ENCODE data around the gene TMCO1.
"Not testable (repeated sequence)": the region's sequence is repeated elsewhere in the genome, so short reads cannot be mapped to it uniquely, and the experiment has no call there.

The TMCO1 gene

GRCh38 chr1:165759095-165759494 is 9.6 kb downstream of the TMCO1 start:
- H3K27ac ChIP-seq = no peak overlapping the region
- TF ChIP-seq POLR2AphosphoS5 (IDR thresholded peaks at IDR 0.05; ENCODE audit: borderline replicate concordance, low read depth, low read length) (no peak), EZH2 (IDR thresholded peaks at IDR 0.05) (no peak), FOXP2 (optimal IDR thresholded peaks at IDR 0.05; ENCODE audit: control extremely low read depth, extremely low read length, insufficient read depth) (no peak)
- no peaks in the 10 kb centered on the region for H3K9me3 ChIP-seq (ENCODE audit: low read depth, low read length)
- H3K36me3 ChIP-seq (ENCODE audit: insufficient read depth, low read length) = peaks cover 28% of the 10 kb centered on the region
- H3K4me3 ChIP-seq = no peak overlapping the region
- H3K9ac ChIP-seq (ENCODE audit: insufficient read length) = no peak overlapping the region
- DNase-seq (ENCODE audit: low read depth, low spot score) = no peak

- TF ChIP-seq POLR2AphosphoS5 (IDR thresholded peaks at IDR 0.05; ENCODE audit: borderline replicate concordance, low read depth, low read length) = no peak
- Histone ChIP-seq H3K4me3 (no peak overlapping the region), H3K36me3 (ENCODE audit: insufficient read depth, low read length) (peaks cover 33% of the 10 kb centered on the region), H3K9ac (ENCODE audit: insufficient read length) (no peak overlapping the region), H3K9me3 (ENCODE audit: low read depth, low read length) (no peaks in the 10 kb centered on the region), H3K27ac (no peak overlapping the region)
- DNase-seq (ENCODE audit: low read depth, low spot score) = no peak
Observed at GRCh38 chr1:165755393-165756010, 13.2 kb downstream of the TMCO1 start.

DNA sequence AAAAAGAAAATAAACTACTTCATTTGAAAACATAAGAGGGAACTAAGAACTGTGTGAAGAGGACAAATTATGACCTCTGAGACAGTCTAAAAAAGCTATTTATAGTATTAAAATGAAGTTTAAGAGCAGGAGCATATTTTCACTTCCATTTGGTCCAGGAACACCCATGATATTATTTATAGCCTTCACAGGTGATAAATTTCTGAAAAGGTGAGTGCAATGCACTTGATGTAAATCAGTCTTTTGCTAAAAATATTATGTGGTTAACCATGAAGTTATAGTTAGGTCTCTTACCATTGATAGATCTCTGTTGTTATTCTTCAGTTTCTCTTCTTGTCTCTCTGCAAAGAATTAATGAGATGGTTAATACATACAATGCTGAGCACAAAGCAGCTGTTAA is 14.7 kb downstream of the TMCO1 start:
- Histone ChIP-seq H3K4me3 (no peak overlapping the region), H3K9ac (ENCODE audit: insufficient read length) (no peak overlapping the region), H3K9me3 (ENCODE audit: low read depth, low read length) (no peaks in the 10 kb centered on the region), H3K27ac (no peak overlapping the region), H3K36me3 (ENCODE audit: insufficient read depth, low read length) (peaks cover 29% of the 10 kb centered on the region)
- DNase-seq (ENCODE audit: low read depth, low spot score) = no peak
- TF ChIP-seq EZH2 (IDR thresholded peaks at IDR 0.05) (no peak), POLR2AphosphoS5 (IDR thresholded peaks at IDR 0.05; ENCODE audit: borderline replicate concordance, low read depth, low read length) (no peak), FOXP2 (optimal IDR thresholded peaks at IDR 0.05; ENCODE audit: control extremely low read depth, extremely low read length, insufficient read depth) (no peak)

GRCh38 chr1:165748550-165748949 is 20.1 kb downstream of the TMCO1 start:
- H3K4me3 ChIP-seq = no peak overlapping the region
- H3K36me3 ChIP-seq (ENCODE audit: insufficient read depth, low read length) = peaks cover 13% of the 10 kb centered on the region; the same call in 1 of the 2 replicates
- H3K27ac ChIP-seq = no peak overlapping the region
- no peak overlapping the region for H3K9ac ChIP-seq (ENCODE audit: insufficient read length)
- H3K9me3 ChIP-seq (ENCODE audit: low read depth, low read length) = no peaks in the 10 kb centered on the region
- no peak for TF ChIP-seq FOXP2 (optimal IDR thresholded peaks at IDR 0.05; ENCODE audit: control extremely low read depth, extremely low read length, insufficient read depth)
- TF ChIP-seq POLR2AphosphoS5 (IDR thresholded peaks at IDR 0.05; ENCODE audit: borderline replicate concordance, low read depth, low read length) = no peak
- no peak for TF ChIP-seq EZH2 (IDR thresholded peaks at IDR 0.05)
- no peak for DNase-seq (ENCODE audit: low read depth, low spot score)

DNA sequence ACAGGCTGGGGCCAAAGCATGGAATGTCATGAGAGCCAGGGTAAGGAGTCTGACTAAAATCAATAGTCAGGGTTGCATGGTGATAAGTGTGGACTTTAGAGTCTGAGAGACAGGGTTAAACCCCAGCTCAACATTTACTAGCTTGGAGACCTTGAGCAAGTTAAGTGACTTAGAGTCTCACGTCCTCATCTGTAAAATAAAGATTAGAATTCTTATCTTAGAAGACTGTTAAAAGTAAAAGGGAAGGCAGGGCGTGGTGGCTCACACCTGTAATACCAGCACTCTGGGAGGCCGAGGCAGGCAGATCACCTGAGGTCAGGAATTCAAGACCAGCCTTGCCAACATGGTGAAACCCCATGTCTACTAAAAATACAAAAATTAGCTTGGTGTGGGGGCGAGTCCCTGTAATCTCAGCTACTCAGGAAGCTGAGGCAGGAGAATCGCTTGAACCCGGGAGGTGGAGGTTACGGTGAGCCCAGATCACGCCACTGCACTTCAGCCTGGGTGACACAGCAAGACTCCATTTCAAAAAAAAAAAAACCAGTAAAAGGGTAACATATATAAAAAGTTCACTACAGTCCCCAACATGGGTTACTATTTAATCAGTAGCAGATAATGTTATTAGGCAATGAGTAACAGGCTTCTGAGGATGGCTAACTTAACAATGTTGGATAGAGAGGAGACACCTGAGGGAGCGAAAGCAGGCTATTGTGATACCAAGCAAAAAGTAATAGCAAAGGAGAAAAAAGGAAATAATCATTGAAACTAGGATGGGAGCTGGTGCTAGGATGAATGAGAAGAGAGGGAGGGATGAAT is 20.8 kb downstream of the TMCO1 start:
- DNase-seq (ENCODE audit: low read depth, low spot score) = no peak
- Histone ChIP-seq H3K9ac (ENCODE audit: insufficient read length) (no peak overlapping the region), H3K4me3 (no peak overlapping the region), H3K9me3 (ENCODE audit: low read depth, low read length) (no peaks in the 10 kb centered on the region), H3K36me3 (ENCODE audit: insufficient read depth, low read length) (peaks cover 14% of the 10 kb centered on the region; the same call in 1 of the 2 replicates), H3K27ac (no peak overlapping the region)
- no peak for TF ChIP-seq EZH2 (IDR thresholded peaks at IDR 0.05)
- no peak for TF ChIP-seq FOXP2 (optimal IDR thresholded peaks at IDR 0.05; ENCODE audit: control extremely low read depth, extremely low read length, insufficient read depth)
- no peak for TF ChIP-seq POLR2AphosphoS5 (IDR thresholded peaks at IDR 0.05; ENCODE audit: borderline replicate concordance, low read depth, low read length)

GRCh38 chr1:165744913-165745312 is 23.8 kb downstream of the TMCO1 start:
- H3K36me3 ChIP-seq (ENCODE audit: insufficient read depth, low read length) = peaks cover 36% of the 10 kb centered on the region
- DNase-seq (ENCODE audit: low read depth, low spot score); H3K9me3 ChIP-seq (ENCODE audit: low read depth, low read length); H3K27ac ChIP-seq; H3K9ac ChIP-seq (ENCODE audit: insufficient read length); H3K4me3 ChIP-seq: not testable (repeated sequence)

GRCh38 chr1:165742194-165742593 is 26.5 kb downstream of the TMCO1 start:
- Histone ChIP-seq H3K4me3 (no peak overlapping the region), H3K27ac (no peak overlapping the region), H3K9ac (ENCODE audit: insufficient read length) (no peak overlapping the region), H3K36me3 (ENCODE audit: insufficient read depth, low read length) (peaks cover 41% of the 10 kb centered on the region), H3K9me3 (ENCODE audit: low read depth, low read length) (no peaks in the 10 kb centered on the region)
- no peak for TF ChIP-seq FOXP2 (optimal IDR thresholded peaks at IDR 0.05; ENCODE audit: control extremely low read depth, extremely low read length, insufficient read depth)
- no peak for TF ChIP-seq EZH2 (IDR thresholded peaks at IDR 0.05)
- no peak for TF ChIP-seq POLR2AphosphoS5 (IDR thresholded peaks at IDR 0.05; ENCODE audit: borderline replicate concordance, low read depth, low read length)
- no peak for DNase-seq (ENCODE audit: low read depth, low spot score)

- H3K9me3 ChIP-seq (ENCODE audit: low read depth, low read length) = 0 out of 2 replicates have a peak, but pooled peaks cover 3% of the 10 kb centered on the region
- H3K36me3 ChIP-seq (ENCODE audit: insufficient read depth, low read length) = peaks cover 50% of the 10 kb centered on the region
- no peak overlapping the region for H3K4me3 ChIP-seq
- TF ChIP-seq FOXP2 (optimal IDR thresholded peaks at IDR 0.05; ENCODE audit: control extremely low read depth, extremely low read length, insufficient read depth) = no peak
- H3K27ac ChIP-seq = peak overlapping the region; percentile 96
- DNase-seq (ENCODE audit: low read depth, low spot score) = no peak
- no peak overlapping the region for H3K9ac ChIP-seq (ENCODE audit: insufficient read length)
Observed at GRCh38 chr1:165738794-165739193, 29.9 kb downstream of the TMCO1 start.

DNA sequence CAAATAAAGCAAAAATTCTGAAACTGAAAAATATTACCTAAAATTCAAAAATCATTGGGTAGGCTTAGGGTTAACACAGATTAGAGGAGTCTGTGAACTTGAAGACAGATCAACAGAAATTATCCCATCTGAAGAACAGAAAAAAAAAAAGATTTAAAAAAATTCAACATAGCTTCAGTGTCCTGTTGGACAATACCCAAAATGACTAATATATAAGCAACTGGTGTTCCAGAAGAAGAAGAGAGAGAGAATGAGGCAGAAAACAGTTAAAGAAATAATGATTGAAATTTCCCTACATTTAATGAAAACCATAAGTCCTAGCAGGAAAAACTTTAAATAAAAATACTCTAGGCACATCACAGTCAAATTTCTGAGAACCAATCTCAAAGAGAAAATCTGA is 31.5 kb downstream of the TMCO1 start:
- DNase-seq (ENCODE audit: low read depth, low spot score) = no peak
- H3K36me3 ChIP-seq (ENCODE audit: insufficient read depth, low read length) = peaks cover 45% of the 10 kb centered on the region
- H3K4me3 ChIP-seq = peak overlapping the region; percentile 30; the same call in 1 of the 2 replicates
- H3K27ac ChIP-seq = peak overlapping the region; percentile 96
- TF ChIP-seq POLR2AphosphoS5 (IDR thresholded peaks at IDR 0.05; ENCODE audit: borderline replicate concordance, low read depth, low read length) = no peak
- TF ChIP-seq EZH2 (IDR thresholded peaks at IDR 0.05) = no peak
- TF ChIP-seq FOXP2 (optimal IDR thresholded peaks at IDR 0.05; ENCODE audit: control extremely low read depth, extremely low read length, insufficient read depth) = no peak
- peak overlapping the region; percentile 52 for H3K9ac ChIP-seq (ENCODE audit: insufficient read length)
- H3K9me3 ChIP-seq (ENCODE audit: low read depth, low read length) = 0 out of 2 replicates have a peak, but pooled peaks cover 3% of the 10 kb centered on the region

Measured in SK-N-MC (cell line).